ENCODE measurements around the gene EEIG1. TPM values are rescaled to one million over a fixed set of nuclear protein-coding genes. Genes with fewer than 3 reads are reported as not detected.

Gene EEIG1
- total and polyA plus RNA-seq, 2 experiments from 2014 or later: 6.1 to 9.3 TPM

DNA sequence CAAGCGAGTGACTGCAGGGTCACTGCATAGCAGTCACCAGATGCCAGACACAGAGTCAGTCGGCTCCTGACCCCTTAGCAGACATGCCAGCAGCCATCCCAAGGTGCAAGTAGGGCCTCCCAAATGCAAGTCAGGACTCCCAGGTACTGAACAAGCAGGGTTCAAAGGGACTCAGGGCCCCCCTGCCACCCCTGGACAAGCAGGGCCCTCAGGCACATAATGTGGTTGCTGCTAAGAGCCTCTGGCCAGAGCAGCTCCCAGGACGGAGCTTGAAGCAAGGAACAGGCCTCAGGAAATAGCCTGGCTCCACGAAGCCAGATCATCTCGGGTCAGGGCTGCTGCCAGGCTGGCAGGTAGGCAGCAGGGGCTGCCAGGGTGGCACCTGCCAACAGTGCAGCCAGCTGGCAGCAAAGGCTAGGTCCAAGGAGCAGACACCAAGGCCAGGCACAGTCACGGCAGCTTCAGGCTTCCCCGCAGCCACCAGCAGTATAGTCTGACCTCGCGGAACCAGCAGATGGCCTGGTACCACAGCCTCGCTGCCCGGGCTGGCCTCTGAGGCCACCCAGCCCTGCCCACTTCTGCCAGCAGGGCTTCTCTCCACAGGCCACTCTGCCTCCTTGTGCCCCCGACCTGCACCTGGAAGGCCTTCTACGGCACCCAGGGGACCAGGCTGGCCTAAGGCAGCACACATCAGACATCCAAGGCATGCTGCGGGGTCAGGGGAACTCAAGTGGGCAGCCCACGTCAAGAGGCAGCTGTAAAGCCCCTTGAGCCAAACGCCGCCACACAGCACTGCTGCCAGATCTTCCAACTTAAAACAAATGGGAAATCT, 7.4 kb downstream of the EEIG1 start:
- H3K4me2 ChIP-seq (ENCODE audit: unreplicated experiment): no peak overlapping the region
- no peak overlapping the region for H3K4me3 ChIP-seq
- H3F3A ChIP-seq (ENCODE audit: insufficient read depth): peaks cover 16% of the 10 kb centered on the region
- no peaks in the 10 kb centered on the region for H3K36me3 ChIP-seq (ENCODE audit: low read depth)
- peaks cover 53% of the 10 kb centered on the region for H3K4me1 ChIP-seq (ENCODE audit: insufficient read depth)
- no peak for TF ChIP-seq EZH2 (IDR thresholded peaks at IDR 0.05; ENCODE audit: insufficient read depth, poor library complexity, severe bottlenecking)
- no peak for TF ChIP-seq EZH2phosphoT487 (IDR thresholded peaks at IDR 0.05; ENCODE audit: insufficient read depth, low read depth)
- no peaks in the 10 kb centered on the region for H3K27me3 ChIP-seq (replicated peaks; ENCODE audit: insufficient read depth)
- H2AFZ ChIP-seq: no peak overlapping the region
- H3K9me2 ChIP-seq (ENCODE audit: insufficient read depth): no peaks in the 10 kb centered on the region
- WGBS, 2 experiments (ENCODE audit: low coverage in 1 of 2, low lambda C conversion rate in 2 of 2, missing lambda C conversion rate in 2 of 2): 69 to 72% methylated on average over 12 to 14 of the region's 17 CpGs
- peaks cover 94% of the 10 kb centered on the region for H3K79me2 ChIP-seq (ENCODE audit: insufficient read depth)
- H3K27ac ChIP-seq: no peak overlapping the region
- H4K20me1 ChIP-seq (ENCODE audit: insufficient read depth): no peaks in the 10 kb centered on the region
- in situ Hi-C loops (cut with MboI): no loop called here
- no peaks in the 10 kb centered on the region for H3K9me3 ChIP-seq (ENCODE audit: low read depth)
- no peak overlapping the region for H3K9ac ChIP-seq
- DNase-seq: no peak

DNA sequence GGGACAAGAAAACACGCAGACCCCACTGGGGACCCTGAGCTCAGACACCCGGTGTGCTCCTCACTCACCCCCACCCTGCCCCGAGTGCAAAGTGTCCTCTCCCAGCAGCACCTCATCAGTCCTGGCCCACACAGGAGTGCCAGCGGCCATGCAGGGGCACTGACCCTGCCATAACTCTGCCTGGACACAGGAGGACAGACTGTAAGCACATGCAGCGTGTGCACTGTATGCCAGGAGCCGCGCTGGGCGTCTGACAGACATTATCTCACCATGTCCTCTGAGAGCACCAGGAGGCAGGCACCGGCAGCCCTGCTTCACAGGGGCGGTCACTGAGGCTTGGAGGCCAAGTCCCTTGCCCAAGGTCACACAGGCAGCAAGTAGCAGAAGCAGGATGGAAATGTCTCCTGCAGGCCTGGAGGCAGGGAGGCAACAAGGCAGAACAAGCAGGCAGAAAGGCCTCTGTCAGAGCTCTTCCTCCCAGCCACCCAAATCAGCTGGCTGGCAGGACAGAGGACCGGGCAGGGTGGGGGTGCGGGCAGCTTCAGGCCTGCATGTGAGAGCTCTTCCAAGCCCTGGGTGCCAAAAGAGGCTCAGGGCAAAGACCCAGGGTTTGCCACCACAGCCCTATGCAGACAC, 8.4 kb downstream of the EEIG1 start:
- Histone ChIP-seq H3K79me2 (ENCODE audit: insufficient read depth) (peaks cover 95% of the 10 kb centered on the region), H3K36me3 (ENCODE audit: low read depth) (no peaks in the 10 kb centered on the region), H3K27me3 (replicated peaks; ENCODE audit: insufficient read depth) (no peaks in the 10 kb centered on the region), H3K9me3 (ENCODE audit: low read depth) (no peaks in the 10 kb centered on the region), H2AFZ (no peak overlapping the region), H3K27ac (no peak overlapping the region), H3K9ac (no peak overlapping the region), H3K4me2 (ENCODE audit: unreplicated experiment) (no peak overlapping the region), H3K4me3 (no peak overlapping the region), H3K4me1 (ENCODE audit: insufficient read depth) (peaks cover 53% of the 10 kb centered on the region), H3K9me2 (ENCODE audit: insufficient read depth) (no peaks in the 10 kb centered on the region), H4K20me1 (ENCODE audit: insufficient read depth) (no peaks in the 10 kb centered on the region), H3F3A (ENCODE audit: insufficient read depth) (peaks cover 20% of the 10 kb centered on the region)
- no peak for DNase-seq
- in situ Hi-C loops (cut with MboI): no loop called here
- TF ChIP-seq EZH2phosphoT487 (IDR thresholded peaks at IDR 0.05; ENCODE audit: insufficient read depth, low read depth) (no peak), EZH2 (IDR thresholded peaks at IDR 0.05; ENCODE audit: insufficient read depth, poor library complexity, severe bottlenecking) (no peak)
- 43 to 44% methylated on average over 12 of the region's 12 CpGs for WGBS, 2 experiments (ENCODE audit: low coverage in 1 of 2, low lambda C conversion rate in 2 of 2, missing lambda C conversion rate in 2 of 2)

DNA sequence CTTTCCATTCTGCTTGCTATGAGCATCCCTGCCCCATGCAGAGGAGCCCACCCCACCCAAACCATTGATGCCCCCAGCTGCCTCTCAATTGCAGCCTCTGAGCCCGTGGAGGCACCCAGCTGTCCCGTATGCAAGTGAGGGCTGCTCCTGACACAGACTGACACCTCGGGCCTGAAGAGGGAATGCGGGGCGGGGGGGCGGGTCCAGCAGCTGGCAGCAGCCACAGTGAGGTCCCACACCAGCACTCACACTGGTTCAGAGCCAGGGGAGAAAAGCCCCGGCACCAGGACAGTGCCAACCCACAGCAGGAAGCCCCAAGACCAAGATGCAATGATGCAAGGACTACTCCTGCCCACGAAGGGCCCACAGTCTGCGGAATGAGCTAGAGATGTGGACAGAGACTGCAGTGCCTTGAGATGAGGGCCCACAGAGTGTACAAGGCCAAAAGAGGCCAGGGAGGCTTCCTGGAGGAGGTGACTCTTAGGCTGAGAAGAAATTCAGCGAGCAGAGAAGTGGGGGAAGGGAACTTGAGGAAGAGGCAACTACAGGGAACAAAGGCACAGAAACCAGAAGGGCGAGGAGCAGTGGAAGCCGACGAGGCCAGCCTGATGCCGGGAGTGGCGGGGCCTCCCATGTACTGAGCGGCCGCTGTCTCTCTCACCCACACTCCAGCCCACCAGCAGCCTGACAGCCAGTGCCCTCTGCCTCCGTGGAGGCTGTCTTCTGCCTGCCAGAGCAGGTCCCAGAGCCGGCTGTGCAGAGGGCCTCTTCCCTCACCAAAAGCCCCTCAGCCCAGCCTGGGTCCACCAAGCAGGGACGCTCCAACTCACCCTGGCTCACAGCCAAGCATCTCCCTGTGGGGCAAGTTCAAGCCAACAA, 9.2 kb downstream of the EEIG1 start:
- no peaks in the 10 kb centered on the region for H3K9me2 ChIP-seq (ENCODE audit: insufficient read depth)
- H3F3A ChIP-seq (ENCODE audit: insufficient read depth): peaks cover 20% of the 10 kb centered on the region
- no peak overlapping the region for H3K4me3 ChIP-seq
- H3K27ac ChIP-seq: no peak overlapping the region
- DNase-seq: peak; percentile 33
- H3K9ac ChIP-seq: no peak overlapping the region
- H4K20me1 ChIP-seq (ENCODE audit: insufficient read depth): no peaks in the 10 kb centered on the region
- in situ Hi-C loops (cut with MboI): no loop called here
- H3K79me2 ChIP-seq (ENCODE audit: insufficient read depth): peaks cover 95% of the 10 kb centered on the region
- H3K36me3 ChIP-seq (ENCODE audit: low read depth): no peaks in the 10 kb centered on the region
- no peaks in the 10 kb centered on the region for H3K9me3 ChIP-seq (ENCODE audit: low read depth)
- H2AFZ ChIP-seq: no peak overlapping the region
- peaks cover 53% of the 10 kb centered on the region for H3K4me1 ChIP-seq (ENCODE audit: insufficient read depth)
- 38 to 40% methylated on average over 20 of the region's 20 CpGs for WGBS, 2 experiments (ENCODE audit: low coverage in 1 of 2, low lambda C conversion rate in 2 of 2, missing lambda C conversion rate in 2 of 2)
- no peaks in the 10 kb centered on the region for H3K27me3 ChIP-seq (replicated peaks; ENCODE audit: insufficient read depth)
- H3K4me2 ChIP-seq (ENCODE audit: unreplicated experiment): no peak overlapping the region
- TF ChIP-seq EZH2phosphoT487 (IDR thresholded peaks at IDR 0.05; ENCODE audit: insufficient read depth, low read depth) (no peak), EZH2 (IDR thresholded peaks at IDR 0.05; ENCODE audit: insufficient read depth, poor library complexity, severe bottlenecking) (no peak)

Measured in GM23248 (cell line).